Adrenal gland (tissue), 12 donors: ENCODE measurements around the gene OR10H1. TPM values are rescaled to one million over a fixed set of nuclear protein-coding genes. Genes with fewer than 3 reads are reported as not detected.

ENCODE experiments used
- DNase-seq, 7 donors: peaks; one replicate each; pipeline ENCODE4 v3.0.0-alpha.2; 2019 to 2020
- H3K27ac ChIP-seq, 5 donors: fragments of 200-600 bp; sonication (generic) in 4 of 5; 1 replicate in 3 of 5; 2 replicates in 2 of 5; pipeline versions ENCODE4 v1.5.1 to v1.8.0; 2016 to 2020; ENCODE audit warnings: mild to moderate bottlenecking in 1 of 5
- H3K27me3 ChIP-seq: fragments of 200-600 bp; 2 replicates; pipeline ENCODE4 v1.8.0; 2021
- H3K36me3 ChIP-seq, 2 donors: fragments of 200-600 bp; replicated peaks in 1 of 2; 1 replicate in 1 of 2; 2 replicates in 1 of 2; pipeline versions ENCODE4 v1.5.1 to v1.8.0; 2018 to 2022
- H3K4me1 ChIP-seq, 2 donors: fragments of 200-600 bp; replicated peaks in 1 of 2; 1 replicate in 1 of 2; 2 replicates in 1 of 2; pipeline versions ENCODE4 v1.5.1 to v1.8.0; 2018 to 2021
- H3K4me3 ChIP-seq, 4 donors: fragments of 200-600 bp; sonication (generic) in 3 of 4; one replicate each; pipeline ENCODE4 v1.5.1; 2016 to 2018
- H3K9me3 ChIP-seq, 3 donors: fragments of 200-600 bp; sonication (generic) in 1 of 3; replicated peaks in 1 of 3; 1 replicate in 2 of 3; 2 replicates in 1 of 3; pipeline versions ENCODE4 v1.5.1 to v1.8.0; 2016 to 2021
- POLR2A ChIP-seq, 2 donors: fragments of 450-650 bp; IDR thresholded peaks; one replicate each; pipeline ENCODE4 v1.6.1; 2017; ENCODE audit warnings: antibody characterized with exemption in 2 of 2, mild to moderate bottlenecking in 2 of 2, moderate library complexity in 1 of 2
- WGBS, 4 donors: extraction: QIAGEN DNeasy Blood & Tissue Kit in 2 of 4; methylation state at CpG; one replicate each; pipeline versions ENCODE4 v1.1.5 to v1.1.7; 2013 to 2017; 5-methylcytosine and 5-hydroxymethylcytosine counted together
- intact Hi-C, 2 donors: fragments of 100-400 bp; cut with DNase I; formaldehyde crosslinking; loops; one replicate each; pipeline versions ENCODE4 v1.14.1 to v1.15.0; 2022 to 2023
- polyA plus RNA-seq, 3 donors: library from polyadenylated mRNA; stranded (reverse); fragments of 200-250 nt in 2 of 3; fragments of 350-450 nt in 1 of 3; fragmentation: Illumina TruSeq in 1 of 3; extraction: RNeasy Lipid Tissue Mini Kit (QIAGEN cat#74804) in 1 of 3; gene quantifications; one replicate each; pipeline ENCODE4 v1.2.3, GENCODE V29; 2013 to 2014
- total RNA-seq, 9 donors: library from RNA; depleted of rRNA in 4 of 9; stranded (reverse); fragments of >200 nt in 4 of 9; fragments of 120-200 nt in 1 of 9; fragmentation: NEBNext Ultra II Directional in 1 of 9; extraction: Animal tissue kit (Norgen Biotek cat#: 25700) in 1 of 9; gene quantifications; one replicate each; pipeline versions ENCODE4 v1.1.0 to v1.2.4, GENCODE V29; 2013 to 2023
- TF ChIP-seq, protein P1 (sequence below), 6 experiments: fragments of 450-650 bp in 4 of 6; fragments of 200-600 bp in 2 of 6; sonication (generic) in 1 of 6; IDR thresholded peaks; 1 replicate in 5 of 6; 2 replicates in 1 of 6; pipeline versions ENCODE4 v1.5.1 to v1.8.0; 2016 to 2021; ENCODE audit warnings: antibody characterized with exemption in 6 of 6, mild to moderate bottlenecking in 2 of 6, moderate library complexity in 1 of 6
- donor health status: healthy with polysubstance abuse.
- donor health status: Bipolar disorder and iron deficiency.
- donor health status: DM: yes; HTN: yes; CAD: no.
- donor health status: DM: no; HTN: no; CAD: no.
- donor health status: DM: no; HTN: no; CAD: no.
- donor health status: DM: yes; HTN: yes; CAD: no.

Gene OR10H1
- total and polyA plus RNA-seq, 12 donors: not detected

DNA sequence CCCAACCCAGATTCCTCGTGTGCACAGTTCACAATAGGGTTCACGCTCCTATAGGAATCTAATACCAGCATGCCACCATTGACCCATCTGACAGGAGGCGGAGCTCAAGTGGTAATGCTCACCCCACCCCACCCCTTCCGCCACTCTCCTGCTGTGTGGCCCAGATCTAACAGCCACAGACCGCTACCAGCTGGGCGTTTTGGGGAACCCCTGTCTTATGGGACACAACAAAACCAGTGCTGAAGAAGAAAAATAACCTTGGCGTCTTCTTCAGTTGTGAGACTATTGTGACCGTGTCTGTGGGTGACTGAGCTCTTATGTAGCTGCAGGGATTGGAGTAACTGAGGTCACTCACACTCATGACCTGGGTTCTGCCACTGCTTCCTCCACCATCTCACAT, 5.2 kb upstream of the OR10H1 start:
- no peaks in the 10 kb centered on the region for H3K9me3 ChIP-seq
- H3K27me3 ChIP-seq: peaks cover 5% of the 10 kb centered on the region
- H3K4me1 ChIP-seq: no peaks in the 10 kb centered on the region
- intact Hi-C loops: no loop called here
- no peaks in the 10 kb centered on the region for H3K36me3 ChIP-seq
- WGBS, 4 donors: 77 to 87% (median 80%) methylated on average over 6 to 8 of the region's 8 CpGs
- no peak for TF ChIP-seq POLR2A (IDR thresholded peaks at IDR 0.05)
- TF ChIP-seq, protein P1, sequence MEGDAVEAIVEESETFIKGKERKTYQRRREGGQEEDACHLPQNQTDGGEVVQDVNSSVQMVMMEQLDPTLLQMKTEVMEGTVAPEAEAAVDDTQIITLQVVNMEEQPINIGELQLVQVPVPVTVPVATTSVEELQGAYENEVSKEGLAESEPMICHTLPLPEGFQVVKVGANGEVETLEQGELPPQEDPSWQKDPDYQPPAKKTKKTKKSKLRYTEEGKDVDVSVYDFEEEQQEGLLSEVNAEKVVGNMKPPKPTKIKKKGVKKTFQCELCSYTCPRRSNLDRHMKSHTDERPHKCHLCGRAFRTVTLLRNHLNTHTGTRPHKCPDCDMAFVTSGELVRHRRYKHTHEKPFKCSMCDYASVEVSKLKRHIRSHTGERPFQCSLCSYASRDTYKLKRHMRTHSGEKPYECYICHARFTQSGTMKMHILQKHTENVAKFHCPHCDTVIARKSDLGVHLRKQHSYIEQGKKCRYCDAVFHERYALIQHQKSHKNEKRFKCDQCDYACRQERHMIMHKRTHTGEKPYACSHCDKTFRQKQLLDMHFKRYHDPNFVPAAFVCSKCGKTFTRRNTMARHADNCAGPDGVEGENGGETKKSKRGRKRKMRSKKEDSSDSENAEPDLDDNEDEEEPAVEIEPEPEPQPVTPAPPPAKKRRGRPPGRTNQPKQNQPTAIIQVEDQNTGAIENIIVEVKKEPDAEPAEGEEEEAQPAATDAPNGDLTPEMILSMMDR (IDR thresholded peaks at IDR 0.05): no peak
- H3K4me3 ChIP-seq: no peak overlapping the region
- DNase-seq: no peak
- H3K27ac ChIP-seq: no peak overlapping the region

DNA sequence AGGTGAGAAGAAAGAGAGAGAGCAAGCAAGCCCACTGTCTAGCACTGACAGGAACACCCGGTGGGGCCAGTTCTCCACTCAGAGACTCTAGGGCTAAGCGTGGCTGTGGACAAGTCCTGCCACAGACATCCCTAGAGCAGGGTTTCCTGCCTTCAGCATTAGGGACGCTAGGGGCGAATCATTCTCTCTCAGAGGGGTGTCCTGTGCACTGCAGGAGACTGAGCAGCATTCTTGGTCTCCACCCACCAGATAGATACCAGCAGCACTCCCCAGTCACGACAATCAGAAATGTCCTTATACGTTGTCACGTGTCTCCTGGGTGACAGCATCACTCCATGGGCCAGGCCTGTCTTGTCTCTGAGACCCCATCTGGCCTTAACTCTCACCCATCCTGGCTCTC, 1.5 kb downstream of the OR10H1 start:
- Histone ChIP-seq H3K27ac (no peak overlapping the region), H3K4me3 (no peak overlapping the region), H3K9me3 (no peaks in the 10 kb centered on the region), H3K27me3 (peaks cover 18% of the 10 kb centered on the region), H3K36me3 (no peaks in the 10 kb centered on the region), H3K4me1 (no peaks in the 10 kb centered on the region)
- 35 to 66% (median 42%) methylated on average over 7 of the region's 7 CpGs for WGBS, 4 donors
- TF ChIP-seq, protein P1 (IDR thresholded peaks at IDR 0.05): no peak
- no peak for TF ChIP-seq POLR2A (IDR thresholded peaks at IDR 0.05)
- DNase-seq: no peak
- intact Hi-C loops: no loop called here

DNA sequence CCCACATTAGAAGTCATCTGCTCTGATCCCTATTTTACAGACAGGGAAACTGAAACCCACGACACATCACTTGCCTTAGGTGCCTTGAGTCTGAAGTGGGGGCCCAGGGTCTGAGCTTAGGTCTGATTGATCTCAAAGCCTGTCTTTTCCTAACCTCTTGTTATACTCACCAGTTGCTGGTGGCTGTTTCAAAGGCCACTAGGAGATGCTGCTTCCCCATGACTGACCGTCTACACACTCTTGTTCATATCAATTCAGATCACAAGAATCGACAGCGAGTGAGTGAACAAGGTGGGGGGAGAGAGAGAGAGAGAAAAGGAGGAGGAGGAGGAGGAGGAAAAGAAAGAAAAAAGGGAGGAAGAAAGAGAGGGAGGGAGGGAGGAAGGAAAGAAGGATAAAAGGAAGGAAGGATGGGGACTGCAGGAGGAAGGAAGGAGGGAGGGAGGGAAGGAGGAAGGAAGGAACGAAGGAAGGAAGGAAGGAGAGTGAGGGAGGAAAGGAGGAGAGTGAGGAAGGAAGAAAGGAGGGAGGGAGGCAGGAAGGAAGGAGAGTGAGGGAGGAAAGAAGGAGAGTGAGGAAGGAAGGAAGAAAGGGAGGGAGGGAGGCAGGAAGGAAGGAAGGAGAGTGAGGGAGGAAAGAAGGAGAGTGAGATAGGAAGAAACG, 3.3 kb downstream of the OR10H1 start:
- WGBS, 4 donors: 13 to 48% (median 16%) methylated on average over 6 of the region's 6 CpGs
- Histone ChIP-seq H3K27ac (no peak overlapping the region), H3K4me3 (no peak overlapping the region), H3K36me3 (no peaks in the 10 kb centered on the region), H3K9me3 (no peaks in the 10 kb centered on the region), H3K4me1 (no peaks in the 10 kb centered on the region), H3K27me3 (peaks cover 25% of the 10 kb centered on the region)
- TF ChIP-seq POLR2A (IDR thresholded peaks at IDR 0.05): no peak
- TF ChIP-seq, protein P1 (IDR thresholded peaks at IDR 0.05): peak in 2 of 6 experiments; percentile 13 to 24
- intact Hi-C loops: no loop called here
- peak in 1 of 7 donors; percentile 5 for DNase-seq

DNA sequence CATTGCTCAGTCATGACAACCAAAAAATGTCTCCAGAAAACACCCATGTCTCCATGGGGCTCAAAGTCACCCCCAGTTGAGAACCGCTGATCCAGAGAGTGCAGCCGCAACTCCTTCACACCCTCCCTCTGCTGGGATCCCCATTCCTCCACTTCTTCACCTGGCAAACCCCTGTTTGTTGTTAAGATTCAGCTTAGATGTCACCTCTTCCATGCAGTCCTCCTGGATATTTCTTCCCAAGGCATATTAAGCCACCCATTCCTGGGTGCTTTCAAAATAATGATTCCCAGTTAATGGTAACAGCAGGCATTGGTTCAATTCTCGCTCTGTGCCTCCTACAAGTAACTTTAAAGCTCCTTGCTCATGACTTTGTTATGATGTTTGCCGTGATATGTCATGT, 4.0 kb downstream of the OR10H1 start:
- Histone ChIP-seq H3K4me3 (no peak overlapping the region), H3K27ac (no peak overlapping the region), H3K27me3 (peaks cover 25% of the 10 kb centered on the region), H3K36me3 (no peaks in the 10 kb centered on the region), H3K4me1 (no peaks in the 10 kb centered on the region), H3K9me3 (no peaks in the 10 kb centered on the region)
- 50 to 71% (median 69%) methylated on average over 3 to 4 of the region's 4 CpGs for WGBS, 4 donors
- intact Hi-C loops: no loop called here
- DNase-seq: no peak
- TF ChIP-seq, protein P1 (IDR thresholded peaks at IDR 0.05): no peak
- TF ChIP-seq POLR2A (IDR thresholded peaks at IDR 0.05): no peak
